Kasumi-1 (cell line): ENCODE data around the gene PON3.
"Not testable (repeated sequence)": the region's sequence is repeated elsewhere in the genome, so short reads cannot be mapped to it uniquely, and the experiment has no call there.

Experiments used
- DNase-seq, 2 experiments: peaks; one replicate each; lab custom pipeline; 2025; lab: John Stamatoyannopoulos, UW

Gene PON3

GRCh38 chr7:95411666-95412065 is 15.5 kb upstream of the PON3 start:
- no peak for DNase-seq

DNA sequence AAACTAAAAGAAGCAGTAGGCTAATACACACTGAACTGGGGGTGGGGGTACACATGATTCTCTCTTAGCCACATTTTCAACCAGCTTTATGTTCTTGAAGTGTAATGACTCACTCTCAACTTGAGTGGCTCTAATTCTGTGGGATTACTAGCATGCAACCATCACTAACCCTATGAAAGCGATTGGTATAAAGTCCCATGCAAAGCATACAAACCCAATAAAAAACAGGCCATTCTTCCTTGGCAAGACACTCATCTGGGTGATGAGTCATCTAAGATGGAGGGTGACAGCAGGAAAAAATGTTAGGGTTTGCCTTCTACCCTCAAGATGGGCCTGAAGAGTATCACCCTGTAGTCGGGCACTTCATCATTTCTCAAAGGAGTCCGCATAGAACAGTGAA is 14.9 kb upstream of the PON3 start:
- DNase-seq: no peak

- no peak for DNase-seq
Observed at GRCh38 chr7:95407751-95408150, 11.6 kb upstream of the PON3 start.

- DNase-seq: no peak
Observed at GRCh38 chr7:95405800-95406199, 9.6 kb upstream of the PON3 start.

GRCh38 chr7:95405208-95405607 is 9.0 kb upstream of the PON3 start:
- no peak for DNase-seq

DNA sequence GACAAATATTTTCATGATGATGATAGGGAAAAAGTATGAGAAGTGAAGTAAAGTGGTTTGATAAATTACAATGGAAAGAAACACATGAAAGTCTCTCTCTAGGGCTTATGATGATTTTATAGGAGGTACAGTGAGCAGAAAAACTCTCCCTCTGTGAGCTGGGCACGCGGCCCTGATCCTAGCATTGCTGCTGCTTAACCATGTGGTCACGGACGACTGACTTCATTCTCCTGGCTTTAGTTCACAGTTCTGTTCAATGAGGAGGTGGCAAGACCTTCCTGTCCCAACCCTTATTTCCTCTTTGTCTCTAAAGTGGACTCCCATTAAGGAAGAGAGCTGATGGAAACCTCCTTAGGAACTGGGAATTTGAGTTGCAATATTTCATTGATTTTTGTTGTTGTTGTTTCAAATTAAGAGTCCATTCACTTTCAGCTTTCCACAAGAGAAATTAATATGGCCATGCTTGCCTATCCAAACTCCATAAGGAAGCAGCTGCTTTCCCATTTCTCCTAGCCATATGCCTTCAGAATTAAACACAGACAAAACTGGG is 8.2 kb upstream of the PON3 start:
- no peak for DNase-seq

DNA sequence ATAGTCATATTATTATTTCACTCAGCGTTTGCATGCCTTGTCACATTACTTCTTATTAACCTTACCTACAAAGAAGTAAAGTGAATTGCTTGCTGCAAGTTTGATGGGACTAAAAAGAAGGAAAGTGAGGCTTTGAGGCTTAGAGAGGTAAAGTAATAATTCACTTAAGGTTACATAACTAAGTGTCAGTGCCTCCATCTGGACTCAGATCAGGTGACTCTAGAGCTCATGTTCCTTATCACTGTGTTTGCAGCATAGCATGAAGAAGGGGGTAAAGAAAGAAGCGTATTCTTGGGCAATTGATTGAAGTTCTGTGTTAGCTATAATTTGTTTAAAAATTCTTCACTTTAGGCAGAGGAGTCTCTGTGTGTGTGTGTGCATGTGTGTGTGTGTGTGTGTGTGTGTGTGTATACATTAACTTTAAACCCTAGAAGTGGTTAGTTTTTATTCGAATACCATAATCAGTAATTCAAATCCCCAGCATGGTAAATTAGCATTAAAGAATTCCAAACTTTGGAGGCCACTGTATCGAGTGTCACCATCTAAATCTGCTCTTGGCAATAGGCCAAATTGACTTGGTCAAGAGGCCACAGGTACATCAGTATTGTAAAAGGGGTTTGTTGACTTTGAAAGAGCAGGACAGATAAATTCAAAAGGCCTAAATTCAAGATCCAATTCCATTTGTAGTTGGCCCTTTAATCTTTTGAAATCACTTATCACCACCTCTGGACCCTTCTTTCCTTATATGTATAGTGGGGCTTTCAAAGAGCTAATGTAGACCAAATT is 2.2 kb upstream of the PON3 start:
- DNase-seq: no peak

DNA sequence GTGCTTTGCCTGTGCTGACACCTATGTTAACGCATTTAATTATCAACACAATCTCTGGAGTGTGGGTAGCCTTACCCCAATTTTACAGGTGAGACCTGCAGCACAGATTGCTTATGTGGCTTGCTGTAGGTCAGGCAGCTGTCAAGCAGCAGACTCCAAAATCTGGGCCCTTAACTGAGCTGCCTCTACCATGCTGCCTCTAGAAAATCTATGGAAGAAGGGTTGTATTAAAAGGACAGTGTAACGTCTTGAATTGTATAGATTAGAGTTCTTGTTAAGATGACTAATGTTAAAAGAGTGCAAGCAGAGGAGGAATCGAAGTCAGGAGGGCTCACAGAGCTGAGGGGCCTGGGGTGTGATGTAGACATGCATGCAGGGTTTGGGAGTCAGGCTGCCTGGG is 1.2 kb upstream of the PON3 start:
- DNase-seq: no peak

- no peak for DNase-seq
Observed at GRCh38 chr7:95395755-95396135, 430 bp downstream of the PON3 start.

DNA sequence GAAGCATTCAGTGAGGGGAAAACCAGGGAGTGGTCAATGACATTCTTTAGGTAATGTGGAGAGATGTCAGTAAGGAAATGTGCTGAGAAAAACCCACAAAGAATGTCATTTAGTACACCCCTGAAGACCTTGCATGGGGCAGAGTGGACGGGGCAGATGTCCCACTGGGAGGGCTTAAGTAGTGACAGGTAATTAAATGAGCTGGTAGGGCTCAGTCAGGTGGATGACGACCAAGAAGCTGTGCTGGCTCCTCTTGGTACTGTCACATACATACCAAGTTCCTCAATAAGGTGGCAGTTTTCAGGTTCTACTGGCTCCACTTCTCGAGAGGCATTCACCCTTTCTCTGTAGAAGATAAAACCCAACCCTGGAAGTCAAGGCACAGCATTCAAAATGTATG is 1.8 kb downstream of the PON3 start:
- DNase-seq: no peak

GRCh38 chr7:95391761-95392160 is 4.4 kb downstream of the PON3 start:
- DNase-seq: no peak

DNA sequence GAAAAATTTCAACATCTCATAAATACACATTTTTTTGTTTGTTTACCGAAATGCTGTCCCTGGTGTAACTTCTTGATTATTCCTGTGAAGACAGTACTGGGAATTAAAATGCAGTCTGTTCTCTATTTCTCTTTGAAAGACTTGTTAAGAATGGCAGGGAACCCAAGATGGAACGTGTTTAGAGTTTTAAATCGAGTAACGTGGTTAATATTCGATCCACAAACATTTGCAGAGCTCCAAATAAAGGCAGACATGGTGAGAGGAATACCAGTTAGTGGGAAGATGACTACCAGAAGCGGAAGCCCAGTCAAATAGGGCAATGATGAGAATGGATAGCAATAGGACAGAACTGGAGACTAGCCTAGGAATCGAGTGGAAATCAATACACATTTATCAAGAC is 6.7 kb downstream of the PON3 start:
- DNase-seq: no peak

- not testable (repeated sequence) for DNase-seq
Observed at GRCh38 chr7:95379457-95379856, 16.7 kb downstream of the PON3 start.

GRCh38 chr7:95376632-95377400 is 19.4 kb downstream of the PON3 start:
- no peak for DNase-seq

DNA sequence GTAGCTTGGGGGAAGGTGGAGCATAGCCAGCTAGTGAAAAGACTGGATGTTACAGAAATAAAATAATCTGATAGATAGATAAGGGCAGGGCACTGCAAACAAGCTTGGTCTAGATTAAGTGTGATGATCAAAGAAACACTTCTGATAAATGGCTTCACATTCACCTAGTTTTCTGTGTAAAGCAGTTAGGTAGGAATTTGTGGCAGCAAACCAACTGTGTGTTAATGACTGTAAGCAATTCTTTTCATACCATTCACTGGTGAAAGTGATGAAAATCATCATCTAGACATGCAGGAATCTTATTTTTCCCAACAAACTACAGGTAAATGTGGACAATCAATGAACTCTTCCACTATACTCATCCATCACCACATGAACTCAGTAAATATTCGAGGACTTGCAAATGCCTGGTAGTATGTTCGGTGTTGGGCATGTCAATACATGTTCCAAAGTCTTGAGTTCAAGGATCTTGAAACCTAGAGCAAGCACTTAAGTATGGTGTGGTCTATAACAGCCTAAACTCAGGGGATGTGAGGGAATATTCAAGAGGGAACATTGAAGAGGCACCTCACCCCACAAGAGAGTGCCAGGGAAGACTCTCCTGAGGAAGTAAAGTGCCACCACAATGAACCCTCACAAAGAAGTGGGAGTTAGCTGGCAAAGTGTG is 20.5 kb downstream of the PON3 start:
- no peak for DNase-seq

GRCh38 chr7:95373323-95373722 is 22.9 kb downstream of the PON3 start:
- no peak for DNase-seq

DNA sequence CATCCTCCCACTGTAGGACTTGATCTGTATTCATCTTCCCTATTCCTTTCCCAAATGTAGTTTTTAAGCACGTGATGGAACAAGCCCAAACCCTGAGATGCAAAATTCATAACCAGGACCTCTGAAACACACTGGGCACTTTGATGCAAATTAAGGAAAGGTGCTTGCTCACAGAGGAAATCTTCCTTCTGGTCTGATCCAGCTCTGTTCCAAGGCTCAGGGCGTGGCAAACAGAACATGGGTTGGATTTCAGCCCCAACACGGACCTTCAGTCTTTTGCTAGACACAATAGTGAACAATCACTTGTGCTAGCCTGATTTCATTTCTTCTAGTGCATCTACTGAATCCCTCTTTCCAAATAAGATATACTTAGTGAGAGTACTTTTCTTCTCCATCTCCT is 27.9 kb downstream of the PON3 start:
- no peak for DNase-seq

DNA sequence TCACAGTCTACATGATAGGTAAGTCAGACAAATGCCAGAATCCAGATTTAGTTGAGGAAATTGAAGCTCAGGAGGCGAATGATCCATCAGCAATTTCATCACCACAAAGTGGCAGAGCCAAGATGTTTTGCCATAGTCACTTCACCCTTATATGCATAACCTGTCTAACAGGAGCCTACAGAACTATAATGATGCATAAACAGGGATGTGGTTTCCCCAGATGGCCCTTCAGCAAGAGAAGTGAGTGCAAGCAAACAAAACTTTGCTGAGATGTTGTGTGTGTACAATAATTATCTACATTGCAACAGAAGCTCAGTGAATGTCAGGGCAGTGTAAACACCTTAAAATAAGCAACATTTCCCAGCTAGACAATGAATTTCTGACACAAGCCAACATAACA is 28.6 kb downstream of the PON3 start:
- no peak for DNase-seq

DNA sequence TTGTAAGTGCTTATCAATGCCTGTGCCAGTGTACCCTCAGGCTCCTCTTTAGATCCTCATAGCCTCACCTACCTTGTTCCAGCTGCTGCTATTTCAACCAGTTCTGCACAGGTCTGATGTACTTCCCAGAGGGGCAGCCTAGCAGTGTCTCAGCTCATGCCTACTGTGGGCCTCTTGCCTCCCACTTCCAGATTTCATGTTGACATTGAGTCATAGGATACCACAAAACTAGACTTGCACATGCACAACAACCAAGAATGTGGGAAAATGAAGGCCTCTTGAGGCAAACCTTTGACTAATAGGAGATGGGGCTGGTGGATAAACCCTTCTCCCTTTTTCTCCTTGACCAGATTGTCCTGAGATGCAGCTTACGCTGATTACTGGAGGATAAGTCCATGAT is 31.0 kb downstream of the PON3 start:
- DNase-seq: no peak

DNA sequence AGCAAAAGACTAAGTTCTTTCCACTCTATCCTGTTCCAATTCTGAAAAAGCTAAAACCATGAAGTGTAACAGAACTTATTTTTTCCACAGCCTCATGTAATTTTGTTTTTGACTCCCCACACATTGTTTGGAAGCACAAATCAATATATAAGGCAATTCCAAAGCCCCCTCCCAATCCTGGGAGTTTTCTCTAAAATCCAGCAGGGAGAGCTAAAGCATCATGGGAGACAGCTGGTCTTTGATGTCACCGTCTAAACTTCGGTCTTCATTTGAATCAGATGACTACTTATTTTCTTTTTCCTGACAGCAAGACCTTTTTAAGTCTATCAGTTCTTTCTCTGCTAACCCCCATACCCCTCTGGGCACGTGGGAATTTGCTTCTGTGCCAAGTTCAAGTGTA is 38.6 kb downstream of the PON3 start:
- no peak for DNase-seq

DNA sequence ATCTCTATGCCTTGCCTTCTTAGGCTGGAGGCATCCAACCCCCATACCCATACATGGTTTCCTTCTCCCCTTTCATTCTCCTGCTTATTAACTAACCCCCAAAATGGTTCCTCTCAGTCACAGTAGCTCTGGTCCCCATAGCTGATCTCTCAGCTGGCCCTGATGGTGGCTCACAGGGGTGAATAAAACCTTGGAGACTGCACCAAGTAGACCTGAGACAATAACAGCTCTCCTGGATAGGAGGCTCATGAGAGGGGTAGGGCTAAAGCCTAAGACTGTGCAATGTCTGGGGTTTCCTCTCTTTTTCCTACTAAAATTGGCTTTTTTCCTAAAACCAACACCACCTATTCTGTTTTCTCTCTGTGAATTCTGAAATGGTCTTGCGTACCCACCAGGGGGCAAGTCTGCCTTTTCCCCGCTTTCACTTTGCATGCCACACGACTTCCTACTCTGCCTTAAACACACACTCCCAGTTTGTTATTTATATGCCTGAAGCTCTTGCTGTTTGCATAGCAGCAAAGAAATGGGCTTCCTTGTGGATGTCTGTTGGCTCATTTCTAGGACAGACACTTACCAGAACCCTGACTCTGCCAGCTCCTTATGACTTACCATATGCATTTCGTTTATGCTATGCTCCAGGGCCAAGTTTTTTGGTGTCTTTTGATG is 53.4 kb downstream of the PON3 start:
- no peak for DNase-seq

DNA sequence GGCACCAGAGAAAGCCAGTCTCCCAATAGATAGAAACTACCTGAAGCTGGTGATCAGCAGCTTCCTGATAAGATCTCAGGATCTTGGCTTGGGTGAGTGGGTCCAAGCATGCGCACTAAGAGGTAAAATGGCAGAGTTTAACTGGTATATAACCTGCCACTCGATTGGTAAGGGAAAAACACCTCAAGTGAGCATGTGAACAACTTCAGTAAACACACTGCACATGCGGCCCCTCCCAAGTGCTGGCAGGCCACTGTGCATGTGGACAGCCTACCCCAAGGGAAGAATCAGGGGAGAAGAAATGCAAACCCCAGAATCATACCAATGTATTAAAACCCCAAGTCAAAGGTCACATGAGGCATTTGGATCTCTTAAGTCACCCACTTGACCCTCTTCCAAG is 54.1 kb downstream of the PON3 start:
- no peak for DNase-seq
